UCSD-AML1 (cell line): ENCODE measurements around the gene ZNF597.

Experiments
- DNase-seq: peaks from one replicate; lab custom pipeline; 2025; ENCODE audit not compliant: unreplicated experiment; lab: John Stamatoyannopoulos, UW

ZNF597 gene

GRCh38 chr16:3457434-3458252, 14.3 kb upstream of the ZNF597 start:
- peak; percentile 94 for DNase-seq

- no peak for DNase-seq
Observed at GRCh38 chr16:3454631-3455147, 11.4 kb upstream of the ZNF597 start.

GRCh38 chr16:3454093-3454492, 10.8 kb upstream of the ZNF597 start:
- DNase-seq = no peak

- peak; percentile 63 for DNase-seq
Observed at GRCh38 chr16:3444032-3444388, 706 bp upstream of the ZNF597 start.

- no peak for DNase-seq
Observed at GRCh38 chr16:3439637-3440036, 3.7 kb downstream of the ZNF597 start.

- DNase-seq = no peak
Observed at GRCh38 chr16:3434373-3434772, 8.9 kb downstream of the ZNF597 start.

- DNase-seq = peak; percentile 93
Observed at GRCh38 chr16:3431779-3432219, 11.5 kb downstream of the ZNF597 start.

- no peak for DNase-seq
Observed at GRCh38 chr16:3413730-3414379, 29.4 kb downstream of the ZNF597 start.

GRCh38 chr16:3408561-3409197, 34.6 kb downstream of the ZNF597 start:
- DNase-seq = no peak

- no peak for DNase-seq
Observed at GRCh38 chr16:3401719-3402397, 41.4 kb downstream of the ZNF597 start.

- DNase-seq = peak; percentile 99
Observed at GRCh38 chr16:3400779-3401688, 42.3 kb downstream of the ZNF597 start, which contains the start of the genes ZNF174 and ZSCAN32. Gene ZNF174, plus strand, starts transcription at chr16:3401215. Its CDS starts 790 bp downstream, at chr16:3402005. Gene ZSCAN32, minus strand, starts transcription at chr16:3401004. Its CDS starts 3,447 bp downstream, at chr16:3397557.

GRCh38 chr16:3400446-3400778, 42.9 kb downstream of the ZNF597 start:
- DNase-seq = no peak

GRCh38 chr16:3389663-3390338, 53.5 kb downstream of the ZNF597 start:
- DNase-seq = no peak

- no peak for DNase-seq
Observed at GRCh38 chr16:3388325-3388724, 55.0 kb downstream of the ZNF597 start.

GRCh38 chr16:3383045-3383448, 60.3 kb downstream of the ZNF597 start:
- DNase-seq = no peak
